ENCODE data around the gene MRGPRD. TPM values are rescaled to one million over a fixed set of nuclear protein-coding genes. Genes with fewer than 3 reads are reported as not detected.

MRGPRD gene
- total and polyA plus RNA-seq, 10 of the 15 experiments (the other 5 are each of a cell fraction or from before 2014, with no cell fraction given) = not detected

GRCh38 chr11:68963779-68964178, 17.0 kb downstream of the MRGPRD start (continued):
- no peak for TF ChIP-seq NKRF (conservative IDR thresholded peaks at IDR 0.05)

GRCh38 chr11:68962527-68963250, 18.1 kb downstream of the MRGPRD start:
- in situ Hi-C loops (cut with MboI) = no loop called here
- DNase-seq (ENCODE audit: low read depth, low spot score) (no peak), ATAC-seq (peak; percentile 45), FAIRE-seq (no peak)
- Histone ChIP-seq H3K9ac (ENCODE audit: control insufficient read depth, insufficient read depth, low read length) (no peak overlapping the region), H2AFZ (ENCODE audit: control insufficient read depth, low read depth, low read length) (peak overlapping the region; percentile 47), H3K4me1 (ENCODE audit: control insufficient read depth, insufficient read depth, low read length) (no peaks in the 10 kb centered on the region; the same call in 1 of the 2 replicates), H3K4me3 (no peak overlapping the region), H4K20me1 (ENCODE audit: control insufficient read depth, insufficient read depth) (no peaks in the 10 kb centered on the region), H3K4me2 (ENCODE audit: control insufficient read depth, insufficient read depth) (no peak overlapping the region; the same call in 1 of the 2 replicates), H3K27ac (ENCODE audit: control insufficient read depth, insufficient read depth) (no peak overlapping the region), H3K36me3 (ENCODE audit: control insufficient read depth in 2 of 2, insufficient read depth in 2 of 2, low read length in 1 of 2) (no peaks in the 10 kb centered on the region), H3K79me2 (ENCODE audit: control insufficient read depth, insufficient read depth, low read length) (no peaks in the 10 kb centered on the region), H3K27me3 (replicated peaks in 1 of 2; ENCODE audit: control insufficient read depth in 2 of 2, insufficient read depth in 2 of 2, low read length in 1 of 2) (no peaks in the 10 kb centered on the region), H3K9me3 (replicated peaks; ENCODE audit: control insufficient read depth, insufficient read depth, low read length) (peaks cover 4% of the 10 kb centered on the region; the same call in 2 of the 3 replicates)
- BruUV-seq (replicated peaks) = no TSS peak
- TF ChIP-seq RUNX3 (IDR thresholded peaks at IDR 0.05; ENCODE audit: low read length) (no peak), SPI1 (IDR thresholded peaks at IDR 0.05; ENCODE audit: borderline replicate concordance, insufficient read depth, low read depth, low read length) (peak; percentile 34; the same call in 1 of the 2 replicates), BRCA1 (IDR thresholded peaks at IDR 0.05; ENCODE audit: low read depth, low read length) (no peak), GATAD2B (conservative IDR thresholded peaks at IDR 0.05; ENCODE audit: low read depth) (no peak), NFYB (IDR thresholded peaks at IDR 0.05; ENCODE audit: insufficient read depth, low read depth, low read length) (no peak), NFIC (IDR thresholded peaks at IDR 0.05; ENCODE audit: low read depth, low read length) (no peak)
- SMC1A ChIA-PET (ENCODE audit: uncharacterized antibody, unreplicated experiment) = no interaction called here
- CTCF ChIA-PET = no interaction called here
- 54% methylated on average over 15 of the region's 16 CpGs for WGBS (ENCODE audit: insufficient coverage, insufficient replicate concordance, low lambda C conversion rate, missing lambda C conversion rate)
- POLR2A ChIA-PET = no interaction called here
- intact Hi-C loops (cut with micrococcal nuclease; ENCODE audit: unreplicated experiment) = no loop called here
- RAD21 ChIA-PET (ENCODE audit: unreplicated experiment) = interaction anchor here (0.6 to 0.7 kb wide), 3 partner anchors 10 to 597 kb away, joined by 3 to 4 read pairs (median 3); no protein-coding TSS in a partner anchor

Measured in GM12878 (cell line).